HCEC 1CT (cell line): ENCODE results near the gene INO80E.
A peak's percentile ranks its signal among the peaks of the same experiment; 100 is the strongest.

ENCODE experiments used
- DNase-seq: peaks from one replicate; pipeline ENCODE4 v3.0.0-alpha.2; 2017

The INO80E gene

DNA sequence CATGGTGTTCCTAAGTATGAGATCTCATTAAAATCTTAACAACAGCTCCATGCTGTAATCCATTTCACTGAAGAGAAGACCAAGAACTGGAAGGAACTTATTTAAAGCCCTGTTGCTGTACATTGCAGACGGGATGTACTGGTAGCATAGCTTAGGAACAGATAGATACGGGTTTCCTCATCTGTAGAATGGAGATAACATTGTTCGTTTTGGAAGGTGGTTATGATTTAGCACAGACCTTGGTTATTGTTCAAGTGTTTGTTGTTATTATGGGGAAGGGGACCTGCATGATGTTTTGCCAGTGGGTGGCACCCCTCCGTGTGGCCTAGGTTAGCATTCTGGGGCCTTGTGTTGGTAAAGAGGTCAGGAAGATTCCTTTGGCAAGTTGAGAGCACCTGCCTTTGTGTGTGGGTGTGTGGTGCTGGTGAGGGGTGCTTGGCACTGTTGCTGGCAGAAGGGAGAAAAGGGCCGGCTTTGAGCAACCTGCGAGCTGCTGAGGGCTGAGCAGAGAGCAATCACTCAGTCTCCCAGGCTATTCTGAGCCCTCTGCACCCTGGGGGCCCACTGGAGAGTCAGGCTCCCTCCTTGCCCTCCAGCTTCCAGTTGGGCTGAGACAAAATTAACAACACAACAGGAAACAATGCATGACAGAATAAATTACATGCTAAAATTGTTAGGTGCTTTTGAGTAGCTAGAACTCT, 20.1 kb upstream of the INO80E start:
- DNase-seq = no peak

DNA sequence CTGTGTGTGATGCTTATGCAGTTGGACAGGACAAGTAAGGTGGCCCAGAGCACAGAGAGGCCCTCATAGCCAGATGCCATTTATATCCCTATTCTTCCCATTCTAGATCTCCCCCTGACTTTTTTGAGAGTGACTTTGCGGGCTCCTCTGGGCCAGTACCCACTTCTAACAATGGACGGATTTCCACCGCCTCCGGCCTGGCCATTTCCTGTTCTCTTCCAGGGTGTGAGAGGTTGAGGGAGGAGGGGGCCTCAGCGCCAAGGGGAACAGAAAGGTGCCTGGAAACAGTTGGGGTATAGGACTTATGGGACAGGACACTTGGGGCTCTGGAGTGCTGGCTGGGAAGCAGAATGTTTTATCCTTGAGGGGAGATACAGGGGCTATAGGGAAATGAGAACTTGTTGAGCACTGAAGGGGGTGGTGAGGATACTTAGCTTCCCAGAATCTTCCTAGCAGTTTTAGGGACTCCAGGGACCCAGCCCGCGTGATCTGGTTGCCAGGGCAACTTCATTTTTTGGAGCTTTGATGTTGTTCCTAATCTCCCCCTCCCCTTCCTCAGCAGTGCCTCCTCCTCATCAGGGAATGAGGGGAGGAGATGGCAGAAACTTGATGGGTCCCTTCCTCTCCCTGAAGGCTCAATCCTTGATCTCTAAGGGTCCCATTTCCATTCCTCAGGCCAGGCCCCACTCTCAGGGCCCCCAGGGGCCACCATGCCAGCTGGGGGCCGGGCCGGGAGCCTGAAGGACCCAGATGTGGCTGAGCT, 18.8 kb upstream of the INO80E start:
- DNase-seq = no peak

DNA sequence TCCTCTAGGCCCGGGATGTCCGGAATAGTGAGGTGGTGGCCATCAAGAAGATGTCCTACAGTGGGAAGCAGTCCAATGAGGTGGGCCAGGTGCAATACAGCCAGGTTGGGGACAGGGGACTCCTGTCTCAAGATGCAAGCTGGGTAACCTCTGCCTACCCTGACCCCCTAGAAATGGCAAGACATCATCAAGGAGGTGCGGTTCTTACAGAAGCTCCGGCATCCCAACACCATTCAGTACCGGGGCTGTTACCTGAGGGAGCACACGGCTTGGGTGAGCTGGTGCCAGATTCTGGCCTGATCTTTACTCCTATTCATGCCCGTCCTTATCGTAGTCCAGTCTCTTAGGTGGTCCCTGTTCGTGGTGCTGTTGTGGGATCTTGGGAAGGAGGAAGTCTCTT, 18.0 kb upstream of the INO80E start:
- no peak for DNase-seq

DNA sequence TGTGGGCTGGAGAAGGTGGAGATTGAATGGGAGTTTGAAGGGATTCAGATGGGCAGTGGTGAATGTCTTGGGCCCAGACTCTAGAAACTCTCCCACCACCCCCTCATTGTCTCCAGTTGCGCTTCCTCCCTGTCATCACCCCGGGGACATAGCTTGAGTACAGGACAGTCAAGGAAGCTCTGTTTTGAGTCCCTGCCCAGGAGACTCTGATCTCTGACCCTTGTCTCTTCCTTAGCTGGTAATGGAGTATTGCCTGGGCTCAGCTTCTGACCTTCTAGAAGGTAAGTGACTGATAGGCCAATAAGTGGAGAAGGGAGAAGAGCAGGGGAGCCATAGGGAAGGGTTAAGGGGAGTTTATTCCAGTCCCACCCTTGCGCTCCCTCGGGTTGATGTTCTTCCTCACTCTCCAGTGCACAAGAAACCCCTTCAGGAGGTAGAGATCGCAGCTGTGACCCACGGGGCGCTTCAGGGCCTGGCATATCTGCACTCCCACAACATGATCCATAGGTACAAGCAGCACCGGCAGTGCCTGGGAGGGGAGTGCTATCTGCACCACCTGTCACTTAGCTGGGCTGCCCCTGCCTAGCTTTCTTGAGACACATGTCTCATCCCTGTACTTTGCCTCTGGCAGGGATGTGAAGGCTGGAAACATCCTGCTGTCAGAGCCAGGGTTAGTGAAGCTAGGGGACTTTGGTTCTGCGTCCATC, 17.3 kb upstream of the INO80E start:
- DNase-seq = no peak

DNA sequence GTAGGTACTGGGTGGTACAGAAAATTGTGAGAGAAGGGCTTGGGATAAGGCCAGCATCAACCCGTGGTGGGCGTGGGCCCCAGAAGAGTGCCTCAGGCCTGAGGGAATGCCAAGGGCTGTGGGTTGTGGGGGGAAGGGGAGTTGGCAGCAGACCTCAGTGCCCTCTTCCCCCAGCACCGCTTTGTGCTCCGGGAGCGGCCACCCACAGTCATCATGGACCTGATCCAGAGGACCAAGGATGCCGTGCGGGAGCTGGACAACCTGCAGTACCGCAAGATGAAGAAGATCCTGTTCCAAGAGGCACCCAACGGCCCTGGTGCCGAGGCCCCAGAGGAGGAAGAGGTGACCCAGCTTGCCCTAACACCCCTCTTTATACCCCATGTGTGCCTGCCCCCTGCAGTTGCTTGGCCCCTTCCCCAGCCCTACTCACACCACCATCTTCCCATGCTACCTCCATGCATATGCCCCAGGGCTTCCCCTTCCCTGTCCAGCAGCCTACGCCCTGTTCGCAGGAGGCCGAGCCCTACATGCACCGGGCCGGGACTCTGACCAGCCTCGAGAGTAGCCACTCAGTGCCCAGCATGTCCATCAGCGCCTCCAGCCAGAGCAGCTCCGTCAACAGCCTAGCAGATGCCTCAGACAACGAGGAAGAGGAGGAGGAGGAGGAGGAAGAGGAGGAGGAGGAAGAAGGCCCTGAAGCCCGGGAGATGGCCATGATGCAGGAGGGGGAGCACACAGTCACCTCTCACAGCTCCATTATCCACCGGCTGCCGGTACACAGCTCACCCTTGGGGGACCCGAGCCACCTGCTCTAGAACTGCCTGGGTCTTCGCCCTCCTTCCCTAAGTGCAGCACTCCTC, 13.3 kb upstream of the INO80E start:
- DNase-seq = no peak

DNA sequence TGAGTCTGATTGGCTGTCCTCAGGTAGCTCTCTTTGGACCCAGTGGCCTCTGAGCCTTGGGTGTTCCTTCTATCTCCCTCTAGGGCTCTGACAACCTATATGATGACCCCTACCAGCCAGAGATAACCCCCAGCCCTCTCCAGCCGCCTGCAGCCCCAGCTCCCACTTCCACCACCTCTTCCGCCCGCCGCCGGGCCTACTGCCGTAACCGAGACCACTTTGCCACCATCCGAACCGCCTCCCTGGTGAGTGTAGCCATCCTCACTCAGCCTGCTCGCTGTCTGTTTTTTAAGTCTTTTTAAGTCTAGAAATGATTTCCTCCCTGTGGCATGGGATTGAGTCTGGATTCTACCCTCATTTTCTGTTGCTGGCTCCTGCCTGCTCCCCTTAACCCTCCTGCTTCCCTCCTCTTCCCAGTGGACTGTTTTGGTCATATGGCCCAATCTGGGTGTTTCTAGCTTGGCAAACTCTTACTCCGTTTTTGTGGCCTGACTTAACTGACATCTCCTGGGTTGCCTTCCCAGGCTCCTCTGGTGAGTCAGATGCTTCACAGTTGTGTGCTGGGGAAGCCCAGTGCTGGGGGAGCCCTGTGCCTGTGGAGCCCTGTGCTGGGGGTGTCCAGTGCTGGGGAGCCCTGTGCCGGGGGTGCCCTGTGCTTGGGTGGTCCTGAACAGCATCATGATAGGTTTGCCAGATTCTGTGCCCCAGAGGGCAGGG, 12.5 kb upstream of the INO80E start:
- DNase-seq = peak; percentile 6

DNA sequence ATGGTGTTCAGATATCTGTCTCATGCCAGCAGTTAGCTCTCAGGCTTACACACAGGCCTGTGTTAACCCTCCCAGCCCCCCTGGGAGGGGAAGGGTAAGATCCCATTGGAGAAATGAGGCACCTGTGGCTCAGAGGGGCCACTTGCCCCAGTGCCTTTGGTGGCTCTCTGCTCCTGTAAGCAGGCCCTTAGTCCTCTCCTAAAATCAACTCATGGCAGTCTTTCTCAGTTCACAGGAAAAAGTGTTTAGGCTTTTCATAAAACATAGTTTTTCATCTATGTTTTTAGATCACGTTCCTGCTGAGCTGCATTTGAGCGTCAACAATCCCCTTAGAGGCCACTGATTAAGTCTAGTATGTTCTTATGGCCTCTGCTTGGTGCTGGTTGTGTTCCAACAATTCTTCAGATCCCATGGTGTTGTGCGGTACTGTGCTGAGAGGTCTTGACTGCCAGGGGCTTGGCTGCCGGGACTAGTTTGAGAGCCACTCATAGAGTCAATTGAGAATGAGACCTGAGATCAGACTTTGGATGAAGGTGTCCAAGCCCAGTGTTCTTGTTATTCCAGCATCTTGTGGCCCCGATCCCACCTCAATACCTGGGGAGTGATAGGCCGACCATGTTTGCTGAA, 11.8 kb upstream of the INO80E start:
- DNase-seq = no peak

DNA sequence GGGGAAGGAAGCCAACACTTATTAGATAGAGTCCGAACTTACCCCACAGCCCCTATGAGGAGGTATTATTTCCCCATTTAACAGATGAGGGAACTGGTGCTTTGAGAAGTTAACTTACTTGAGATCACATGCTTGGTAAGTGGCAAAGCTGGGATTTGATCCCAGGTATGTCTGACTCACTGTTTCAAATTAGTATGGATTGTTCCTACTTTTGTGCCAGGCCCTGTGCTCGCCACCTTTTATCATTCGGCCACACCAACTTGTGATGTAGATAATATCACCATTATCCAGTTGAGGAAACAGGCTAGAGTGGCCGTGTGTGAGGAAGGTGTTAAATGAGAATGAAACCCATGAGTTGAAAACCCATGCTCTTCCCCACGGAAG, 11.3 kb upstream of the INO80E start:
- DNase-seq = no peak

DNA sequence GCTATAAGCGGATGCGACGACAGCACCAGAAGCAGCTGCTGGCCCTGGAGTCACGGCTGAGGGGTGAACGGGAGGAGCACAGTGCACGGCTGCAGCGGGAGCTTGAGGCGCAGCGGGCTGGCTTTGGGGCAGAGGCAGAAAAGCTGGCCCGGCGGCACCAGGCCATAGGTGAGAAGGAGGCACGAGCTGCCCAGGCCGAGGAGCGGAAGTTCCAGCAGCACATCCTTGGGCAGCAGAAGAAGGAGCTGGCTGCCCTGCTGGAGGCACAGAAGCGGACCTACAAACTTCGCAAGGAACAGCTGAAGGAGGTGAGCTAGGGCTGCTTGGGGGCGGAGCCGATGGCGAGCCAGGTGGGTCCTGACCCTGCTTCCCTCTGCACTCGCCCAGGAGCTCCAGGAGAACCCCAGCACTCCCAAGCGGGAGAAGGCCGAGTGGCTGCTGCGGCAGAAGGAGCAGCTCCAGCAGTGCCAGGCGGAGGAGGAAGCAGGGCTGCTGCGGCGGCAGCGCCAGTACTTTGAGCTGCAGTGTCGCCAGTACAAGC, 10.7 kb upstream of the INO80E start:
- DNase-seq = no peak

DNA sequence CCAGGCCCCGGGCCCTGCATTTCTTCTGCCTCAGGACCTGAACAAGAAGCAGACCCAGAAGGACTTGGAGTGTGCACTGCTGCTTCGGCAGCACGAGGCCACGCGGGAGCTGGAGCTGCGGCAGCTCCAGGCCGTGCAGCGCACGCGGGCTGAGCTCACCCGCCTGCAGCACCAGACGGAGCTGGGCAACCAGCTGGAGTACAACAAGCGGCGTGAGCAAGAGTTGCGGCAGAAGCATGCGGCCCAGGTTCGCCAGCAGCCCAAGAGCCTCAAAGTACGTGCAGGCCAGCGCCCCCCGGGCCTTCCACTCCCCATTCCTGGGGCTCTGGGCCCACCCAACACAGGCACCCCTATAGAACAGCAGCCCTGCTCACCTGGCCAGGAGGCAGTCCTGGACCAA, 9.8 kb upstream of the INO80E start:
- no peak for DNase-seq

DNA sequence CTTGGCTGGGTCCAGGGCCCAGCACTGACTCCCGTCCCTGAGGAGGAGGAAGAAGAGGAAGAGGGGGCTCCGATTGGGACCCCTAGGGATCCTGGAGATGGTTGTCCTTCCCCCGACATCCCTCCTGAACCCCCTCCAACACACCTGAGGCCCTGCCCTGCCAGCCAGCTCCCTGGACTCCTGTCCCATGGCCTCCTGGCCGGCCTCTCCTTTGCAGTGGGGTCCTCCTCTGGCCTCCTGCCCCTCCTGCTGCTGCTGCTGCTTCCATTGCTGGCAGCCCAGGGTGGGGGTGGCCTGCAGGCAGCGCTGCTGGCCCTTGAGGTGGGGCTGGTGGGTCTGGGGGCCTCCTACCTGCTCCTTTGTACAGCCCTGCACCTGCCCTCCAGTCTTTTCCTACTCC, 9.1 kb upstream of the INO80E start:
- no peak for DNase-seq

DNA sequence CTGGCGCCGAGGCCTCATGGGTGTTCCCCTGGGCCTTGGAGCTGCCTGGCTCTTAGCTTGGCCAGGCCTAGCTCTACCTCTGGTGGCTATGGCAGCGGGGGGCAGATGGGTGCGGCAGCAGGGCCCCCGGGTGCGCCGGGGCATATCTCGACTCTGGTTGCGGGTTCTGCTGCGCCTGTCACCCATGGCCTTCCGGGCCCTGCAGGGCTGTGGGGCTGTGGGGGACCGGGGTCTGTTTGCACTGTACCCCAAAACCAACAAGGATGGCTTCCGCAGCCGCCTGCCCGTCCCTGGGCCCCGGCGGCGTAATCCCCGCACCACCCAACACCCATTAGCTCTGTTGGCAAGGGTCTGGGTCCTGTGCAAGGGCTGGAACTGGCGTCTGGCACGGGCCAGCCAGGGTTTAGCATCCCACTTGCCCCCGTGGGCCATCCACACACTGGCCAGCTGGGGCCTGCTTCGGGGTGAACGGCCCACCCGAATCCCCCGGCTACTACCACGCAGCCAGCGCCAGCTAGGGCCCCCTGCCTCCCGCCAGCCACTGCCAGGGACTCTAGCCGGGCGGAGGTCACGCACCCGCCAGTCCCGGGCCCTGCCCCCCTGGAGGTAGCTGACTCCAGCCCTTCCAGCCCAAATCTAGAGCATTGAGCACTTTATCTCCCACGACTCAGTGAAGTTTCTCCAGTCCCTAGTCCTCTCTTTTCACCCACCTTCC, 8.5 kb upstream of the INO80E start:
- no peak for DNase-seq

DNA sequence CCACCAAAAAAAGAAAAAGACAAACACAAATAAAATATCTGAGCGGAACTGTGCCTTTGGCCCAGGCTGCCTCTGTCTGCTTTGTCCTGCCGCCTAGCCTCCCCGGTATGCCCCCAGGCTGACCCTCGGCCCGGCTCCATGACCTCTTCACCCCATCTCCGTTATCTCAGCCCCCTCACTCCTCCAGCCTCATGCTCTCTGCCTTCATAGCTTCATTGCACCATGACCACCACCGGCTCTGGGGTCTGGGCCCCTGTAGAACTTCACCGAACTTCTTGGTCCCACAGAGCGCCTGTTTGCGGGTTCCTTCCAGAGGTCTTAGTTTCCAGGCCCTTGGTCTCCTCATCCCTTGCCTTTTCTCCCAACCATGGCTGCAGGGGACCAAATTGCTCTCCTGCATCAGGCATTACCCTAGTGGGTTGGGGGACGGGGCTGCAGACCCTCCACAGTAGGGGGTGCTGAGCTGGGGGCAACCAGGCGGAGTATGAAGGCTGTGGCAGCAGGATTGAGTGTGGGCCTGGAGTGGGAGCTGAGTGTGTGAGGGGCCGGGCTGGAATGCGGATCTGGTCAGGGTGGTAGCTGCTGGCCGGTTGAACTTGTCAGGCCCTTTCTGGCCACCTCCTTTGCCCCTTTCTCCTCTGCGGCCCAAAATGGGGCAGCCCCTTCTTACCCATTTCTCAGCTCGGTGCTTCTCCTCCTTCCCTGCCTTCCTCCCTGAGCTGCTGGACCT, 7.5 kb upstream of the INO80E start:
- no peak for DNase-seq

DNA sequence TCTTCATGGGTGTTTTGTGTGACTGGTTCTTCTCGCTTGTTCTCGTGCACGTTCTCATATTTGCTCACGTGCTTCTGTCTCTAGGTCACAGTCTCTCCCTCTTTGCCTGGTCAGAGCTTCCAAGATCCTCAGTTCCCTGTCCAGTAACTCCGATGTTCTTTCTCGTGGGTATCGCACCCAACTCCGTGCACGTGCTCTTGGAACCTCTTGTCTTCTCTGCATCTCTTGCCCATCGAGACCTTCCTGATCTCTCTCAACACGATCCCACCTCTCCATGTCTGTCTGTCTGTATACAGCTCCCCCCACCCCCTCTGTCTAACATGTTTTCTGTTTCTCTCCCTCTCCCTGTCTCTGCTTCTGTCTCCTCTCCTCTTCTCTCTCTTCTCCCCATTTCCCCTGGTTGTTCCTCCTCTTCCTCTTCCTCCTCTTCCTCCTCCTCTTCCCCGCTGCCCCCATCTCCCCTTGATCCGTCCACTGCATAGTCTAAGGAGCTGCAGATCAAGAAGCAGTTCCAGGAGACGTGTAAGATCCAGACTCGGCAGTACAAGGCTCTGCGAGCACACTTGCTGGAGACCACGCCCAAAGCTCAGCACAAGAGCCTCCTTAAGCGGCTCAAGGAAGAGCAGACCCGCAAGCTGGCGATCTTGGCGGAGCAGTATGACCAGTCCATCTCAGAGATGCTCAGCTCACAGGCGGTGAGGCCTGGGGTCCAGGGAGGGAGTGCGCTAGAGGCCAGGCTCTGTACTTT, 6.8 kb upstream of the INO80E start:
- DNase-seq = no peak

DNA sequence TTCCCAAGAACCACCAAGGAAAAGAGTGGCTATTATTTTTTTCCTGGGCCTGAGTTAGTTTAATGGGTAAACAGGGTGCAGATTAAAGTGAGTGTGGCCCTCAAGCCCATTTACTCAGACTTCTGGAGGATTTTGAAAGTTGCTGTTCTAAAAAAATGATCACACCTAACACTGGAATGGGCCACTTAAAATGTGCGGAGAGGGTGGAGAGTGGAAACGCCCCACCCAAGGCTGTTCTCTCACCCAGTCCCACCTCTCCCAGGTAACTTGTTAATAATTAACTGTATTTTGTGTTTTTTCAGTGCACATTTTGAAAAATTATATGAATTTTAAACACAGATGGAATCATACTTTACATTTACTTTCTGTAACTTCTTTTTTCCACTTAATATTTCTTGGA, 6.0 kb upstream of the INO80E start:
- DNase-seq = no peak

DNA sequence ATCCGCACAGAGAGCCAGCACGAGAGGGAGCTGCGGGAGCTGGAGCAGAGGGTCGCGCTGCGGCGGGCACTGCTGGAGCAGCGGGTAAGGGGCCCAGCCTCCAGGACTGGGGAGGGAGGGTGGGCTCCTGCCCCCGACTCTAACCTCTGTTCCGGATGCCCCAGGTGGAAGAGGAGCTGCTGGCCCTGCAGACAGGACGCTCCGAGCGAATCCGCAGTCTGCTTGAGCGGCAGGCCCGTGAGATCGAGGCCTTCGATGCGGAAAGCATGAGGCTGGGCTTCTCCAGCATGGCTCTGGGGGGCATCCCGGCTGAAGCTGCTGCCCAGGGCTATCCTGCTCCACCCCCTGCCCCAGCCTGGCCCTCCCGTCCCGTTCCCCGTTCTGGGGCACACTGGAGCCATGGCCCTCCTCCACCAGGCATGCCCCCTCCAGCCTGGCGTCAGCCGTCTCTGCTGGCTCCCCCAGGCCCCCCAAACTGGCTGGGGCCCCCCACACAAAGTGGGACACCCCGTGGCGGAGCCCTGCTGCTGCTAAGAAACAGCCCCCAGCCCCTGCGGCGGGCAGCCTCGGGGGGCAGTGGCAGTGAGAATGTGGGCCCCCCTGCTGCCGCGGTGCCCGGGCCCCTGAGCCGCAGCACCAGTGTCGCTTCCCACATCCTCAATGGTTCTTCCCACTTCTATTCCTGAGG, 5.0 kb upstream of the INO80E start:
- DNase-seq = no peak

DNA sequence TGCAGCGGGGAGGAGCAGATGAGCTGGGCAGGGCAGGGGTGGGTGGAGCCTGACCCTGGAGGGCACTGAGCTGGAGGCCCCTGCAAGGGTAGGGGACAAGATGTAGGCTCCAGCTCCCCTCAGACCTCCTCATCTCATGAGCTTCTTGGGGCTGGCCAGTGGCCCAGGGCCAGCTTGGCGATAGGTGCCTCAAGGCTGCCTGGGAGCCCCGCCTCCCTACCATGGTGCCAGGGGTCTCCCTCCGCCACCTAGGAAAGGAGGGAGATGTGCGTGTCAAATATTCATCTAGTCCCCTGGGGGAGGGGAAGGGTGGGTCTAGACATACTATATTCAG, 4.5 kb upstream of the INO80E start:
- no peak for DNase-seq

DNA sequence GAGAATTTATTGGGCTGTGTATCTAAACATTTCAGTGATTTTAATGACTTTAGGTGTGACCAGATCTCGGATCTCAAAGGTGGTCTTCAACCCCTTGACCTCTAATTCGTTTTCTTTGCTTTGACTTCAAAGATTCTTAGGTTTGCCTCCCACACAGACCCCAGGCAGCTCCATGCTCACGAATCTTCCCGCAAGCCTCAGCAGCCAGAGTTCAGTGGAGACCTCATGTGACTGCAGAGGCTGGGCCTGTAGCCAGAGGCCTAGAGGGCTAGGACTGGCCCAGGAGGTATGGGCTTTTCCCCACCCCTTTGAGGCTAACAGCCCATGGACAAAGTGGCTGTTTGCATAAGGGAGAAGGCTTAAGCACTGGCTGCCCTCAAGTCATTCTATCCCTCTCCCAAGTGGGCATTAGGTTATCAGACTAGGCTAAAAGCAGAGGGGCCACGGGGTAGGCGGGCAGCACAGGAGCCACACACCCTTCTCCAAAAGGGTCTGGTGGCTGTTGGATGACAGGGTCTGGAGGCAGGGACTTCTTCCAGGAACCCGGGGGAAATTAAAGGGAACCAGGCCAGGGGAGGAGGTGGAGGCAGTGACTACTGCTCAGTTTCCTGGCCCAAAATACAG, 3.6 kb upstream of the INO80E start:
- DNase-seq = no peak
